Omental fat pad (tissue), 4 donors: Measurements from ENCODE around the gene CUX1. TPM values are rescaled to one million over a fixed set of nuclear protein-coding genes. Genes with fewer than 3 reads are reported as not detected.

ENCODE experiments used
- ATAC-seq: fragments of 150-250 bp; one replicate; pipeline ENCODE4 v1.9.1; 2016; ENCODE audit warnings: mild to moderate bottlenecking, moderate library complexity; ENCODE audit not compliant: low FRiP score
- DNase-seq: peaks from one replicate; pipeline ENCODE4 v3.0.0-alpha.2; 2019; ENCODE audit warnings: low spot score
- CTCF ChIP-seq, 3 donors: fragments of 450-650 bp; IDR thresholded peaks; one replicate each; pipeline ENCODE4 v1.5.1; 2016 to 2017; ENCODE audit warnings: antibody characterized with exemption in 3 of 3, mild to moderate bottlenecking in 3 of 3, moderate library complexity in 2 of 3
- total RNA-seq, 4 donors: library from RNA; depleted of rRNA; stranded (reverse); fragments of >200 nt; gene quantifications; one replicate each; pipeline ENCODE4 v1.1.0, GENCODE V29; 2016

Gene CUX1
- total RNA-seq, 4 donors from 2014 or later, result 67.6 to 141 (median 75.7) TPM

GRCh38 chr7:101932083-101932482 lies 114.7 kb downstream of the CUX1 start:
- no peak for TF ChIP-seq CTCF (IDR thresholded peaks at IDR 0.05)
- no peak for DNase-seq
- no peak for ATAC-seq

- no peak for TF ChIP-seq CTCF (IDR thresholded peaks at IDR 0.05)
- DNase-seq (no peak), ATAC-seq (no peak)
Measured at GRCh38 chr7:101933028-101933427, 115.6 kb downstream of the CUX1 start.

- no peak for DNase-seq
- no peak for ATAC-seq
- TF ChIP-seq CTCF (IDR thresholded peaks at IDR 0.05), result no peak
Measured at GRCh38 chr7:101933688-101934121, 116.3 kb downstream of the CUX1 start.

GRCh38 chr7:101934618-101935017 lies 117.2 kb downstream of the CUX1 start:
- ATAC-seq, result no peak
- no peak for DNase-seq
- TF ChIP-seq CTCF (IDR thresholded peaks at IDR 0.05), result no peak

- ATAC-seq (peak; percentile 3), DNase-seq (no peak)
- TF ChIP-seq CTCF (IDR thresholded peaks at IDR 0.05), result no peak
Measured at GRCh38 chr7:101935521-101936141, 118.2 kb downstream of the CUX1 start.

- ATAC-seq (peak; percentile 74), DNase-seq (no peak)
- TF ChIP-seq CTCF (IDR thresholded peaks at IDR 0.05), result no peak
Measured at GRCh38 chr7:101936223-101936610, 118.8 kb downstream of the CUX1 start.

- DNase-seq, result no peak
- TF ChIP-seq CTCF (IDR thresholded peaks at IDR 0.05), result no peak
- peak; percentile 60 for ATAC-seq
Measured at GRCh38 chr7:101936611-101937231, 119.3 kb downstream of the CUX1 start.
